HG03045 (cell line): ENCODE measurements around the gene TMED1.

Experiments used
- ATAC-seq: cut with Tn5 transposase; IDR thresholded peaks from one replicate; pipeline ENCODE4 v1.9.1; 2021; ENCODE audit warnings: mild to moderate bottlenecking, moderate library complexity; ENCODE audit not compliant: unreplicated experiment

The TMED1 gene

GRCh38 chr19:10812196-10812595, 23.8 kb downstream of the TMED1 start:
- ATAC-seq: no peak

- ATAC-seq: no peak
Observed at GRCh38 chr19:10811391-10812111, 24.5 kb downstream of the TMED1 start.

- ATAC-seq: no peak
Observed at GRCh38 chr19:10809651-10810285, 26.2 kb downstream of the TMED1 start.

- no peak for ATAC-seq
Observed at GRCh38 chr19:10808937-10809649, 26.9 kb downstream of the TMED1 start.

- no peak for ATAC-seq
Observed at GRCh38 chr19:10805758-10806247, 30.2 kb downstream of the TMED1 start.

- ATAC-seq: no peak
Observed at GRCh38 chr19:10805065-10805757, 30.8 kb downstream of the TMED1 start.

GRCh38 chr19:10803252-10803651, 32.8 kb downstream of the TMED1 start:
- ATAC-seq: no peak

GRCh38 chr19:10802479-10802878, 33.5 kb downstream of the TMED1 start:
- no peak for ATAC-seq

- no peak for ATAC-seq
Observed at GRCh38 chr19:10800488-10800887, 35.5 kb downstream of the TMED1 start.

GRCh38 chr19:10797541-10798256, 38.3 kb downstream of the TMED1 start:
- ATAC-seq: no peak

- ATAC-seq: no peak
Observed at GRCh38 chr19:10797078-10797477, 38.9 kb downstream of the TMED1 start.

GRCh38 chr19:10796653-10797052, 39.4 kb downstream of the TMED1 start:
- ATAC-seq: no peak

GRCh38 chr19:10789866-10790265, 46.1 kb downstream of the TMED1 start:
- ATAC-seq: no peak

GRCh38 chr19:10788146-10788545, 47.9 kb downstream of the TMED1 start:
- ATAC-seq: no peak

GRCh38 chr19:10784257-10784656, 51.8 kb downstream of the TMED1 start:
- no peak for ATAC-seq

- no peak for ATAC-seq
Observed at GRCh38 chr19:10782795-10783194, 53.2 kb downstream of the TMED1 start.
